ENCODE results near the gene SPZ1. TPM values are rescaled to one million over a fixed set of nuclear protein-coding genes. Genes with fewer than 3 reads are reported as not detected.
"Not testable (repeated sequence)": the region's sequence is repeated elsewhere in the genome, so short reads cannot be mapped to it uniquely, and the experiment has no call there.

SPZ1 gene
- total RNA-seq, 2 experiments from 2014 or later = not detected

GRCh38 chr5:80299601-80300000 lies 20.2 kb upstream of the SPZ1 start:
- H3K36me3 ChIP-seq (ENCODE audit: insufficient read depth, low read length) = no peaks in the 10 kb centered on the region
- no peak for DNase-seq (ENCODE audit: low spot score)
- no peaks in the 10 kb centered on the region for H3K9me3 ChIP-seq (ENCODE audit: low read length)
- no peak overlapping the region for H3K4me3 ChIP-seq (ENCODE audit: low read depth, low read length, poor library complexity, severe bottlenecking)
- ChIA-PET CTCF (ENCODE audit: unreplicated experiment) (interaction anchor here (0.6 kb wide), 1 partner anchor 707 kb away, joined by 3 read pairs; no protein-coding TSS in a partner anchor), POLR2A (no interaction called here)
- intact Hi-C loops (cut with micrococcal nuclease; ENCODE audit: unreplicated experiment) = no loop called here
- H3K9me2 ChIP-seq (ENCODE audit: insufficient read depth, low read length) = no peaks in the 10 kb centered on the region
- no TSS peak for BruUV-seq (replicated peaks)
- H3K79me2 ChIP-seq (ENCODE audit: insufficient read depth, low read depth, low read length) = no peaks in the 10 kb centered on the region
- no peak overlapping the region for H2AFZ ChIP-seq (ENCODE audit: low read length)
- no peak overlapping the region for H3K27ac ChIP-seq (ENCODE audit: low read depth, low read length, poor library complexity, severe bottlenecking)
- H3K4me2 ChIP-seq (ENCODE audit: low read length) = no peak overlapping the region
- TF ChIP-seq CTCF (conservative IDR thresholded peaks at IDR 0.05; ENCODE audit: low read length) = no peak
- TF ChIP-seq EZH2phosphoT487 (IDR thresholded peaks at IDR 0.05; ENCODE audit: borderline replicate concordance, low read depth, low read length) = no peak
- no peaks in the 10 kb centered on the region for H4K20me1 ChIP-seq (ENCODE audit: insufficient read depth, low read length)
- H3K4me1 ChIP-seq (ENCODE audit: insufficient read depth, low read length, poor library complexity, severe bottlenecking) = no peaks in the 10 kb centered on the region

DNA sequence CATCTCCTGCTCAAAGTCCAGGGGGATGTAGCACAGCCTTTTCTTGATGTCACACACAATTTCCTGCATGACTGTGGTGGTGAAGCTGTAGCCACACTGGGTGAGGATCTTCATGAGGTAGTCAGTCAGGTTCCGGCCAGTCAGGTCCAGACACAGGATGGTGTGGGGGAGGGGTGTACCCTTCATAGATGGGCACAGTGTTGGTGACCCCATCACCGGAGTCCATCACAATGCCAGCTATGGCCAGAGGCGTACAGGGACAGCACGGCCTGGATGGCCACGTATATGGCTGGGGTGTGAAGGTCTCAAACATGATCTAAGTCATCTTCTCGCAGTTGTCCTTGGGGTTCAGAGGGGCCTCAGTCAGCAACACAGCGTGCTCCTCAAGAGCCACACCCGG lies 19.7 kb upstream of the SPZ1 start:
- Histone ChIP-seq H4K20me1 (ENCODE audit: insufficient read depth, low read length) (no peaks in the 10 kb centered on the region), H3K79me2 (ENCODE audit: insufficient read depth, low read depth, low read length) (no peaks in the 10 kb centered on the region), H3K36me3 (ENCODE audit: insufficient read depth, low read length) (no peaks in the 10 kb centered on the region), H2AFZ (ENCODE audit: low read length) (no peak overlapping the region), H3K27ac (ENCODE audit: low read depth, low read length, poor library complexity, severe bottlenecking) (no peak overlapping the region), H3K9me2 (ENCODE audit: insufficient read depth, low read length) (no peaks in the 10 kb centered on the region), H3K4me1 (ENCODE audit: insufficient read depth, low read length, poor library complexity, severe bottlenecking) (no peaks in the 10 kb centered on the region), H3K4me2 (ENCODE audit: low read length) (no peak overlapping the region), H3K4me3 (ENCODE audit: low read depth, low read length, poor library complexity, severe bottlenecking) (no peak overlapping the region), H3K9me3 (ENCODE audit: low read length) (no peaks in the 10 kb centered on the region)
- no peak for DNase-seq (ENCODE audit: low spot score)
- BruUV-seq (replicated peaks) = no TSS peak
- CTCF ChIA-PET (ENCODE audit: unreplicated experiment) = interaction anchor here (0.6 kb wide), 1 partner anchor 707 kb away, joined by 3 read pairs; no protein-coding TSS in a partner anchor
- intact Hi-C loops (cut with micrococcal nuclease; ENCODE audit: unreplicated experiment) = no loop called here
- no peak for TF ChIP-seq CTCF (conservative IDR thresholded peaks at IDR 0.05; ENCODE audit: low read length)
- TF ChIP-seq EZH2phosphoT487 (IDR thresholded peaks at IDR 0.05; ENCODE audit: borderline replicate concordance, low read depth, low read length) = no peak
- POLR2A ChIA-PET = no interaction called here

GRCh38 chr5:80300796-80301195 lies 19.0 kb upstream of the SPZ1 start:
- H3K9me3 ChIP-seq (ENCODE audit: low read length); H3K4me3 ChIP-seq (ENCODE audit: low read depth, low read length, poor library complexity, severe bottlenecking); H3K79me2 ChIP-seq (ENCODE audit: insufficient read depth, low read depth, low read length); DNase-seq (ENCODE audit: low spot score); H3K4me1 ChIP-seq (ENCODE audit: insufficient read depth, low read length, poor library complexity, severe bottlenecking); CTCF ChIA-PET (ENCODE audit: unreplicated experiment); H3K36me3 ChIP-seq (ENCODE audit: insufficient read depth, low read length); H3K9me2 ChIP-seq (ENCODE audit: insufficient read depth, low read length); intact Hi-C loops (cut with micrococcal nuclease; ENCODE audit: unreplicated experiment); H2AFZ ChIP-seq (ENCODE audit: low read length); BruUV-seq (replicated peaks); H3K4me2 ChIP-seq (ENCODE audit: low read length); POLR2A ChIA-PET; H3K27ac ChIP-seq (ENCODE audit: low read depth, low read length, poor library complexity, severe bottlenecking); H4K20me1 ChIP-seq (ENCODE audit: insufficient read depth, low read length): not testable (repeated sequence)

DNA sequence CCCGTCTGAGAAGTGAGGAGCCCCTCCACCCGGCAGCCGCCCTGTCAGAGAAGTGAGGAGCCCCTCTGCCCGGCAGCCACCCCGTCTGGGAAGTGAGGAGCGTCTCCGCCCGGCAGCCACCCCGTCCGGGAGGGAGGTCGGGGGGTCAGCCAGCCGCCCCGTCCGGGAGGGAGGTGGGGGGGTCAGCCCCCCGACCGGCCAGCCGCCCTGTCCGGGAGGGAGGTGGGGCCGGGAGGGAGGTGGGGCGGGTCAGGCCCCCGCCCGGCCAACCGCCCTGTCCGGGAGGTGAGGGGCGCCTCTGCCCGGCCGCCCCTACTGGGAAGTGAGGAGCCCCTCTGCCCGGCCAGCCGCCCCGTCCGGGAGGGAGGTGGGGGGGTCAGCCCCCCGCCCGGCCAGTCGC lies 18.5 kb upstream of the SPZ1 start:
- BruUV-seq (replicated peaks); H3K27ac ChIP-seq (ENCODE audit: low read depth, low read length, poor library complexity, severe bottlenecking); DNase-seq (ENCODE audit: low spot score); H3K36me3 ChIP-seq (ENCODE audit: insufficient read depth, low read length); H4K20me1 ChIP-seq (ENCODE audit: insufficient read depth, low read length); H3K4me3 ChIP-seq (ENCODE audit: low read depth, low read length, poor library complexity, severe bottlenecking); CTCF ChIA-PET (ENCODE audit: unreplicated experiment); H3K9me2 ChIP-seq (ENCODE audit: insufficient read depth, low read length); H3K4me2 ChIP-seq (ENCODE audit: low read length); POLR2A ChIA-PET; H3K4me1 ChIP-seq (ENCODE audit: insufficient read depth, low read length, poor library complexity, severe bottlenecking); H3K9me3 ChIP-seq (ENCODE audit: low read length); H3K79me2 ChIP-seq (ENCODE audit: insufficient read depth, low read depth, low read length); intact Hi-C loops (cut with micrococcal nuclease; ENCODE audit: unreplicated experiment); H2AFZ ChIP-seq (ENCODE audit: low read length): not testable (repeated sequence)
